Stimulated activated CD4-positive, alpha-beta T cell treated with anti-CD3 and anti-CD28 coated beads, Interleukin-4, amount 100 ng/mL, for 48 hours (primary cell): ENCODE measurements around the gene ATP5PD.
"Not testable (repeated sequence)": the region's sequence is repeated elsewhere in the genome, so short reads cannot be mapped to it uniquely, and the experiment has no call there.

Experiments
- DNase-seq, 2 donors: peaks; one replicate each; pipeline ENCODE4 v3.0.0-alpha.2; 2020; ENCODE audit warnings: low read depth in 2 of 2

The ATP5PD gene

DNA sequence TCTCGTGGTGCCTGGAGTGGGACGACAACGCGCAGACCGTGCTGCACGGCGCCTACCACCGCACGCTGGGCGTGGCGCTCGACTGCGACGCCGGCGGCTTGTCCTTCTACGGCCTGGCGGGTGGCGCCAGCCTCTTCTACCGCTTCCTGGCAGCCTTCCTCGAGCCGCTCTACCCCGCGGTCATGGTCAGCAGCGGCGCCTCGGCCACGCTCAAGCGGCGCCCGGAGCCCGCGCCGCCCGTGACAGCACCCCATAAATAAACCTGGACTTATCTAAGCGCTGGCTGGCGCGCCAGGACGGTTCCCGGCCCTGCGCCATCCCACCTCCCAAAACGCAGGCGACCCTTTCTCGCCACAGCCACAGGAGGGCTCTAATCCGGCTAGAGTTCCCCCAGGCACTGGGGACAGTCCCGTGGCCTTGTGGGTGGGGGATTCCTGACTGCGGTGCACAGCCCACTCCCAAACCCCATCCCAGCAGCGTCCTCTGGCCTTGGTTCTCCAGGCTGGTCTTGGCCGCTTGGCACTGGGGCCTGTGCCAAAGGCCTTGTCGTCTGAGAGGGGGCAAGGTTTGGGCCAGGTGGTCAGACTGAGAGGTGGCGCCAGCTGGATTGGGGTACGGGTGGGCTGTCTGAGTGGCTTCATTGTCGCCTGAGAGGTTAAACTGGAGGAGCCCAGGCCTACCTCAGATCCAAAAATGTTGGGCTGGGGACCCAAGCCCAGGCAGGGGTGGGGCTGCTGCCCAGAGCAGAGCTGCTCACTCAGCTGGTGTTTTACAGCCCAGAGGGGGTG lies 30.9 kb upstream of the ATP5PD start:
- peak; percentile 38 to 44 for DNase-seq

DNA sequence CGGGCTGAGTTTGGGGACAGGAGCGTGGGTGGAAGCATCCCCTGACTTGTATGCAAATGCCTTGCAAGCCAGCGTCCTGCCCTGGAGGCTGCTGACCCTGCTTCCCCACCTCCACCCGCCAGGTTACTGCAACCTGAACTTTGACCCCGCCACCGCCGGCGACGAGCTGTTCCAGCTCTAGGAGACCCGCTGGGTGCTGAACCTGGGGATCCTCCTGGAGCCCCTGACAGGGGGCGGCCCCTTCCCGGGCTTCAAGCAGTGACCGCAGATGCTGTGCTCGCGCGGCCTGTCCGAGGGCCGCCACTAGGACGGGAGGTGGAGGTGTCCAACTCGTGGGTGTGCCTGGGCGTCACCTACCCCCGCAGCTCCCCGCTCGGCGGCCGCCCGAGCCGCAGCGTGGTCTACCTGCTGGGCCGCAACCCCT lies 30.3 kb upstream of the ATP5PD start:
- no peak for DNase-seq

DNA sequence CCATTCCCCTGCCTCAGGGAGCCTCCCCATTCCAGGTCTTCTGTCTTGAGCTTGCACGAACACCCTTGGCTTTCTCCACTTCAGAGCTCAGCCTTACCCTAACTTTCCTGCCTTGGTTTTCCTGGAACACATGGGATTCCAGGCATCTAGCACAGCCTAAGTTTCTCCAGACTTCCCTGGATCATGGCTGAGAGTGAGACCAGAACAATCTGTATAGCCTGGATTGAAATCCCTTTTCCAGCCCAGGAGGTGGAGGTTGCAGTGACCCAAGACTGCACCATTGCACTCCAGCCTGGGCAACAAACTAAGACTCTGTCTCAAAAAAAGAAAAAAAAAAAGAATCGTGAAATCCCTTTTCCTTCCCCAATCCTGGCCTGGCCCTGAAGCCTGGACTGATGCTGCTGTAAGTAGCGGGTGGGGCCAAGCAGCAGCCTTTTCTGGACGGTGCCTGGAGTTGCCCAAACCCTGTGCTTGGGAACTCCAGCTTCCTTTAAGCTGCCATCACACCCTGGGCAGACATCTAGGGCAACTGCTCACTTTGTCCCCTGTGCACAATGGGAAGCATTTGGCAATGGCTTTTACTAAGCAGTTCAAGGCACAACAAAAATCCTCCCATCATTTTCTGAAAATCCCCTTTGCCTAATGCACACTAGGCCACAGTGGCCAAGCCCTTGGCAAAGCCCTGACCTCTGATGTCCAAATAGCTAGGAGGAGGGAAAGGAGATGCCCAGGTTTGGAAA lies 29.0 kb upstream of the ATP5PD start:
- DNase-seq = no peak

DNA sequence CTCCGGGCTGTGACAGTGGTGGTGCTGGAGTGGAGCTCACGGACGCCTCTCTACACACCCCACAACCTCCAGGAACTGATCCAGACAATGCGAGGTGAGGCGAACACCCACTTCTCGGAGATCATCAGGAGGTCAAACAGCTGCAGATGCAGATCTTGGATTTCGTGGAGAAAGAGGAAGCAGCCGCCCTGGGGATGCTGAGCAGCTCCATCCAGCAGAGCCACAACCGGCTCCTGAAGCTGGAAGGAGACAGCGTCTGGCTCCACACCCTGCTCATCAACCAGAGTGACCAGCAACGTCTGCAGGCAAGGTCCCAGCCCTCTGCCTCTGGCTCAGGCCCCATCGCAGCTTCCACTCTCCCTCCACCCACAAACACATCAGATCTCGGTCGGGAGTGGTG lies 27.8 kb upstream of the ATP5PD start:
- DNase-seq = no peak

DNA sequence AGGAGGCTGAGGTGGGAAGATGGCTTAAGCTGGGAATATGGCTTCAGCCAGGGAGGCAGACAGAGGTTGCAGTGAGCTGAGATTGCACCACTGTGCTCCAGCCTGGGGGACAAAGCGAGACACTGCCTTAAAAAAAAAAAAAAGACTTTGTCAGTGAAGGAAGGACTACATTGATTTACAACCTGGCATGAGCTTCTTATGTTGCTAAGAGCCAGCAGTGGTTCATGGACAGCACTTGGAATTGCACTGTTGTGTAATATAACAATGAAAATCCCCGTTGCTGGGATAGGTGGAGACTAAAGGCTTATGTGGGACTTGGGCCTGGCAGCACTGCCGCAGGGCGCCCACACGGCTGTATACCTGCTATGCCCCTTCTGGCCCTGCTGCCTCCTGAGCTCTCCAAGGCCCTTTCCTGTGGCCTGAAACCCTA lies 26.9 kb upstream of the ATP5PD start:
- DNase-seq = no peak

DNA sequence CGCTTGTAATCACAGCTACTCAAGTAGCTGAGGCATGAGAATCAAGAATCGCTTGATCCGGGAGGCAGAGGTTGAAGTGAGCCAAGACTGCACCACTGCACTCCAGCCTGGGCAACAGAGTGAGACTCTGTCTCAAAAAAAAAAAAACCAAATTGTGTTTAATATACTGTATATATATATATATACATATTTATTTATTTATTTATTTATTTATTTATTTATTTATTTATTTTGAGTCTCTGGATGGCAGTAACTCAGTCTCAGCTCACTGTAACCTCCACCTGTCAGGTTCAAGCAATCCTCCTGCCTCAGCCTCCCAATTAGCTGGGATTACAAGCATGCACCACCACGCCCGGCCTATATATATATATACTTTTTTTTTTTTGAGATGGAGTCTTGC lies 26.1 kb upstream of the ATP5PD start:
- DNase-seq = not testable (repeated sequence)

DNA sequence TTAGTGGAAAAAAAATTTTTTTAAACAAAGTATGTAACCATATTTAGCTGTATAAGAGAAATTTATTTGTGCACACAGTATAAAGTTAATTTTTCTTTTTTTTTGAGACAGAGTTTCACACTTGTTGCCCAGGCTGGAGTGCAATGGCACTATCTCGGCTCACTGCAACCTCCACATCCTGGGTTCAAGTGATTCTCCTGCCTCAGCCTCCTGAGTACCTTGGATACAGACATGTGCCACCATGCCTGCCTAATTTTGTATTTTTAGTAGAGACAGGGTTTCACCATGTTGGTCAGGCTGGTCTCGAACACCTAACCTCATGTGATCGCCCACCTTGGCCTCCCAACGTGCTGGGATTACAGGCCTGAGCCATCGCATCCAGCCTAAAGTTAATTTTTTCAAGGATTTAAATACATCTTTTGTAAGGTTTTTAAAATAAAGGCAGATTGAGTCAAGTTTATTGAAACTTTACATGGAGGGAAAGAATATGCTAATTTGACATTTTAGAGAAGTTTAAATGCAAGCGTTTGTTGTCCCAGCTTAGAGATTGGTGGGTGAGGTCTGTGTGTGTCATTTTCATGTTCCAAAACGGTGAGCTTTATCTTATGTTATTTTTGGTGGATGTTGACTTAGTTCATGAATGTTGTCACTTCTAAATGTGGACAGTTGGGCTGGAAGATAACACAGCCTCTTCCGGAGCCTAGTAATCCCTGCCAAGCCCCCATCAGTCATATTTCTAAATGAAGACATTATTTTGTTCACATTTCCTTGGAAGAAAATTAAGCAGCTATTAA lies 24.9 kb upstream of the ATP5PD start:
- DNase-seq = not testable (repeated sequence)

DNA sequence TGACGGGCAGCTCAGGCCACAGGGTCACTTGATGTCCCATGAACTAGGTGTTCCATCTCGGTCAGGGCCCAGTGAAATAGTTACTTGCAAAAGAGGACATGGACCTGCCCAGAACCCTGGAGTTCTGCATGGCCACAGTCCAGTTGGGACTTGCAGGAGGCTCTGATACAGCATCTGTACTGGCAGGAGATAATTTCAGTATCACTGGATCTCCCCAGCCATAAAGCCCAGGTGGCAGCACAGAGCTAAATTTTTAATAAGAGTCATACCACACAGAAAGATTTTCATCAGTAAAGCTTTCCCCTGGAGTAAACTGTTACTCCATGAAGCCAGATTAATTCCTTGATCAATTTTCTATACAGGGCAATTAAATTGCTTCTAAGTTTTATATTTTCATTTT lies 23.0 kb upstream of the ATP5PD start:
- DNase-seq = no peak

DNA sequence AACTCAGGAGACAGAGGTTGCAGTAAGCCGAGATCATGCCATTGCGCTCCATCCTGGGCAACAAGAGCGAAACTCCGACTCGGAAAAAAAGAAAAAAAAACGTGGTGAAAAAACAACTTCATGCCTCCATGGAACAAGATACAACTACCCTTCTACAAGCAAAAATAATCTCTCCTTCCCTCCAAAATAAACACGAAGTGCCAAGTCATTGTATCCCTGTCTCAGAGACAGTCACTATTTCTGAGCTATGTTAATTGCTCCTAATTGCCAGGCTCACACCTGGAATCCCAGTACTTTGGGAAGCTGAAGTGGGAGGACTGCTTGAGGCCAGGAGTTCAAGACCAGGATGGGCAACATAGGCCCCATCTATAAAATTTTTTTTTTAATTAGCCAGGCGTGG lies 22.0 kb upstream of the ATP5PD start:
- DNase-seq = no peak

DNA sequence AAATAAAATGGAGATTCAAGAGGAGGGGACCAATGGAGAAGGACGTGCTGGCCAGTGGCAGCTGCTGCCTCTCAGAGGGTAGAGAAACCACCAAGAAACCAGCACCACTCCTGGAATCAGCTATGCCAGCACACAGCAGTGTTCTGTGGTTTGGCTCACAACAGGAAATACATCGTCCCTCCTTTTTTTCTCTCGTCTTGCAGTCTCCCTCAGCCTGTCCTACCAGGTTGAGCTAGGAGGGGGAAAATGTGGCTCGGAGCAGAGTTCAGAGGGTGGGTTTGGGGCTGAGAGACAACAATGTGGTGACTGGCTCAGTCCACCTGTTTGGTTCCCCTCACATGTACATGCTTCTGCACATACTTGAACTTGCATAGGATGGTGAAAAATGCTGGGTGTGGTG lies 21.1 kb upstream of the ATP5PD start:
- DNase-seq = no peak

DNA sequence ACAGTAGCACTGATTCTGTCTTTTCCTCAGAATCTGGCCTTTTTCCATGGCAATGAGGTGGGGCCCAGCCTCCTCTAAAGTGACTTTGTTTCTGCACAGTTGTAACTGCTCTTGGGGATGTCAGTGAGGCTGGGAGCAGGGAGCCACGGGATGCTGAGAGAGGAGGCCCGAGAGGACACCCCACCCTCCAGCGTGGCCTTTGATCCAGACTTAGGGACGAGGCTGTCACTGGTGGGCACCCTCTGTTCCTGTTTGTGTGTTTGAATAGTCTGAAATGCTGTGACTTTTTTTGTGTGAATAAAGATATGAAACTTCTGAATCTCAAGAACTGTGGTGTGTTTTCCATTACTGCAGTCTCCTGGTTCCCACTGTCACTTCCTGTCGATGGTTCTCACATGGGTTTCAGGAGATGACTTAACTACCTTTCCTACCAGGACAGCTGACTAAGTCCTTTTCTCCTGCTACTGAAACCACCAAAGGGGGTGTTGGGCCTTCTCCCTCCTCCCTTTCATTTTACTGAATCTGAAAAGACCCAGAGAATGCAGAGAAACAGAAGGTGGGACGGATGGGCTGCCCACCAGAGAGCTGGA lies 18.9 kb upstream of the ATP5PD start:
- no peak for DNase-seq

DNA sequence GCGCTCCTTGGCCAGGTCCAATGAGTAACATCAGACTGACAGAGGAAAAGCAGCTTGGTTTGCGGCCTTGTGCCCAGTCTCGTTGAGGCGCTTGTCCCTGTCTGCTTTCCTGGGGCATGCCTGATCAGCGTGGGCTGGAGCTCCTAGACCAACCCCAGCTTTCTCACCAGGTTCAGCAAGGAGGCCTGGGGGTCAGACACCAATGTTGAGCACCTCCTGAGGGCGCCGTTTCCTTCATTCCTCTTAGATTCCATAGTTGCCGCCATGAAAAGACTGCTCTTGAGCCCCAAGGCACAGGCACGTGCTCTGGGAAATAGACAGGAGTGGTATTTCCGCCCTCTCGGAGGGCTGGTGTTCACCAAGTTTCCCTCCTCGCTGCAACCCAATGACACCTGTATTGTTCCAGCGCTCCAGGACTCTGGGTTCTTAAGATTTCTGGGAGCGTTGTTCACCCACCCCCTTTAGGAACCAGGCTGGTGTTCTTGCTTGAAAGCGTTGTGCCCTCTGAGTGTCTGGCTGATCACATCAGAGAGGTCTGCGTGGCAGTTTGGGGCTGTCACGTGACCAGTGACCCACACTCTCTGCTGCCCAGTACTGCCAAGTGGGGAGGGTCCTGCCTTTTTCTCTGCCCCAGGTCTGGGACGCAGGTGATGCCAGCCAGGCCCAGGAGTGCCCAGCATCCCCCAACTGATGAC lies 18.2 kb upstream of the ATP5PD start:
- DNase-seq = no peak

DNA sequence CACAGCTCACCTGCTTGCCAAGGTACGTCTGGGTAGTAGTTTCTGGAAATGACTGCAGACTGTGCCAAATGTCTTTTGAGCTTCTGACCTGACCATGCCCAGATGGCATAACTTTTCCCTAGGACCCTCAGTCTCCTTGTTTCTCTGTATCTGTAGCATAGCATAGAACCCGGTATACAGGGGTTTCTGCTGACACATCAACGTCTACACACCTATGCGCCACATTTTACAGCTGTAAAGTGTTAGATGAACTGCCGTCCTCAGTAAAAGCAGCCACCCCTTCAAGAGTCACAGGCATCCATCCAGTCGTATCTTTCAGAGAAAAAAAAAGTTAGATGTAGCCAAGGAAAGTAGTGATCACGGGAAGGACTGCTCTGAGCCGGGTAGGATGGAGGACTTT lies 17.7 kb upstream of the ATP5PD start:
- no peak for DNase-seq

DNA sequence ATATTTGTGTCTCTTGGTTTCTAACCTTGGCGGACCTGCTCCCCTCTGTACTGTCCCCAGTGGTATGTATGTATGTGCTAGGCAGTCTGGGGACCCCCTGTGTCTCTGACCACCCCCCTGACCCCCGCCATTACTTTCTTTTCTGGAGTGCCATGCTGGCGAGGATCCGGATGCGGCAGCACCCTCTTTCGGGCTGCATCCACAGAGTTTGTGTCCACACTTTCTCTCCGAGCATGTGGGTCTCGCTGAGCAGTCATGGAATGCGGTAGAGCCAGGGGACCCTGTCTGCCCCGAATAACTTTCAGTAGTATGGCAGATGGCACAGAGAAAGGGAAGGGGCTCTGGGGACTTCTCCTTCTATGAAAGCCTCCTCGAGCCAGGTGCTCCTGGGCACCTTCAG lies 17.3 kb upstream of the ATP5PD start:
- DNase-seq = no peak

DNA sequence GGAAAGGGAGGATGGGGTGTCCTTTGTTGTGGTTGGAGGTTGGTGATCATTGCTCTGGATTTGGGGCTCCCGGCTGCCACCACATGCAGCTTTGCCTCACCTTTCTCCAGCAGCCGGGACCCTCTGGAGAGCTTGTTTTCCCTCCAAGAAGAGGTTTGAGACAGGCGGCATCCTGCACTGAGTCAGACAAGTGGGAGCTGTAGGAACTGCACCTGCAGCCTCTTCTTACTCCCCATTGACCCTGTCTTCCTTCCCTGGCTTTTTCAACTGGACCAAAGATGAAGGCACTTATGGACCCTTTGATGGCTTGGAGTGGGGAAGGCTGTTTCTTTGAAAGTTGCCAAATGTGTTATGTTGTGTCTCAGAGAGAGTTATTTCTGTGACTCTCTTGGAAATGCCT lies 16.9 kb upstream of the ATP5PD start:
- no peak for DNase-seq

DNA sequence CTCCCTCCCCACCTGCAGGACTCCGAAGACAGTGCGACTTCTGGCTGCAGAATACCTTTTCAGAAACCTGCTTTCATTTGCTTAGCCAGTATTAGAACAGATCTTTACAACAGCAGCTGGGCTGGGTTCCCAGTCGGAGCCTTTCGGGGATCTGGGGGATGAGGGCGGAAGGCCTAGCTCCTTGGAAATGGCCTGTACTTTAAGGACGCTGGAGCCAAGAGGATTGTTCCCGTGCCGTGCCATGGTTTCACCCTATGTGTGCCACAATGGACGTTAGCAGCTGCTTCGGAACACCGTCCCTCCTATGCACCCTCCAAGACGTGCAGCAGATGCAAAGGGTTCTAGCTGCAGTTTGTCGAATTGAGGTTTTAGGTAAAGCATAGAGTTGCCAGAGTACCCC lies 16.4 kb upstream of the ATP5PD start:
- DNase-seq = no peak

DNA sequence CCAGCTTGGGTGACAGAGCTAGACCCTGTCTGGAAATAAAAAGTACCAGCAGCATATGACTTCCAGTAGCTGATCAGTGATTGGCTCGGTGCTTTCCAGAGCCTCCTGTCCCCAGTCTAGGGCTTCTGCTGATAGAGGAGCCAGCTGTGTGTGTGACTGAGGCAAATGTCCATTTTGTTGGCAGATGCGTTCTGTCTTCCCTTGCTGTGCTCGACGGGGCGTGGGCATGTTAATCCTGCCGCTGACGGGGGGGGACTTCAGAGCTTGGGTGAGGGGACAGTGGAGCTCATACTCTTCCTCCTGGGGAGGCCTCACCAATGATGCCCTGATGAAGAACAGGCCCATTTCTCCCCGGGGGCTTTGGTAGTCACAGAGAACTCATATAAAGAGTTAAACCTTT lies 14.8 kb upstream of the ATP5PD start:
- DNase-seq = no peak

DNA sequence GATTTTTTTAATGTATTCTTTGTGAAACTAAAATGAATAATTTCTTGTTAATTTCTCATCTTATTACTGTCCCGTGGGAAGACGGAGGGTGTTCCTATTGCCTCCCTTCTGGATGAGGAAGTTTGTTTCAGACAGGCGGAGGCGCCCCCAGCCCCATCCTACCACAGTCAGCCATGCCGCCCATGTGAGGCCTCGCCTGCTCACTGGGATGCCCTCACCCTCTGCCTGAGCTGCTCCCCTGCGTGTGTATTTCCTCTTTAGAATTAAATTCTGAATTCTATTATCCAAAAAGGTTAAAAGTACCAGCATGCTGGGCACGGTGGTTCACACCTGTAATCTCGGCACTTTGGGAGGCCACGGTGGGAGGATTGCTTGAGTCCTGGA lies 14.3 kb upstream of the ATP5PD start:
- no peak for DNase-seq

DNA sequence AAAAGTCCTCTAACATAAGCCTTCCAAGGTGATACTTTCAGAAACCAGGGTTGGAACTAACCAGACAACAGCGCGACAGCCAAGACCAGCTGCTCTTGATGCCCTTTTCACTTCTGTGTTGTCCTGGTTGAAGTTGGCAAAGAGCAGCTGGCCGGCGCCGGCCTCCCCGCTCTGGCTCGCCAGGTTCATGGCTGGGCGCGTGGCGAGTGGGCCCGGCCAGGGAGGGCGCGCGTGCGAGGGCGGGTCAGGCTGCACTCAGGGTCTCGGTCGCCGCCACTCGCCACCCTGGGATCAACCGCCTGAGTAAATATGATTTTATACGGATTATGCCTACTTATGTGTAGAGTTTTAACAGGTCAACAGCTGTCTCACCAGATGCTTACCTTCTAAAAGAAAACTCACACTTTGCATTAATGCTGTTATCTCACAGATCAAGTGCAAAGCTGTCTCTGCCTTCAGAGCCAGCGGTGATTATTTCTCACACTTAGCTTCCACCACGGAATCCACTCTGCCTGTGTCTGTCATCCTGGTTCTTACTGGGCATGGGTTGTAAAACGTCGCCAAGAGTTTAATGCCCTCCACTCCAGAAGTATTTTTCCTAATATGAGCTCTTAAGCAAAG lies 13.8 kb upstream of the ATP5PD start:
- DNase-seq = no peak

DNA sequence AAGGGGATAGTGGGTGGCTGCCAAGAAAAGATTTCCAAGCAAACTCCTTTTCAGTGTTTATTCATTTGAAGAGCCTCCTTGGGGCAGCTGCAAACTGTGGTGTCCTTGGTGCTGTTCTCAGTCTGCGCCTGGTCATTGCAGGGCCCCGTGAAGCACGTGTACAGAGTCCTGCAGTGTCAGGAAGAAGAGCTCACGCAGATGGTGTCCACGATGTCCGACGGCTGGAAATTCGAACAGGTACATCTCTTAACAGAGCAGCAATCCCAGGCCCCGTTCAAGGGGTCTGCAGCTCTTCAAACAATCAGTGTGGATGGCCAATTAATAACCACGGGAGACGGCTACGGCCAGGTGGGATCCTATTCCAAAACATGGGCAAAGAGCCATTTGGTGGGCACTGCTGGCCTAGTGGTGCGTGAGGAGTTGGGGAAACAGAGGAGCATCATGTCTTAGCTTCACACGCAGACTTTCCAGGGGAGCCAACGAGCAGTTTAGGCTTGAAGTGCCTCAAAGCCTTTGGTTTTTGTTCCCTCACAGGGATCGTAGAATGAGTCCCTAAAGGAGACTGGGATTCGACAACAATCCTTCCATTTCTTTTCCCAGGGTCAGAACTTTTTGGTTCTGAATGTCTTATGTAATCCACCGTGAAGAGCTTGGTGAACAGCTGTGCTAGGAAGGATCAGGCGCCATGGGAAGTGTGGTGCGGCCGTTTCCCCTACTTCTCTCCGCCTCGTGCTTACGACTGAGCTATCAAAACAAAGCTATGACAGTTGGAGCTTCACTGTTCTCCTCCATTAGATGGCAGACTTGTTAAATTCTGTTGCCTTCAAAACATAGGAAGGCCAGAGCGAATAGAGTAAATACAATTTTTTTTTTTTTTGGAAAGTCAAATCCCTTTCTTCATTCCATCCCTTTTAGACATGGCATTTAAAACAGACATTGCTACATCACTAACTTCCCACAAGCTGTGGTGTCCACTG lies 12.9 kb upstream of the ATP5PD start:
- no peak for DNase-seq
